ENCODE data around the gene MEGF6.
"Not testable (repeated sequence)": the region's sequence is repeated elsewhere in the genome, so short reads cannot be mapped to it uniquely, and the experiment has no call there.

The MEGF6 gene

GRCh38 chr1:3593745-3594144, 17.6 kb downstream of the MEGF6 start:
- DNase-seq = no peak

GRCh38 chr1:3593334-3593733, 18.0 kb downstream of the MEGF6 start:
- no peak for DNase-seq

GRCh38 chr1:3590951-3591865, 20.1 kb downstream of the MEGF6 start:
- DNase-seq = no peak

GRCh38 chr1:3590139-3590763, 21.1 kb downstream of the MEGF6 start:
- DNase-seq = no peak

GRCh38 chr1:3588395-3588794, 22.9 kb downstream of the MEGF6 start:
- DNase-seq = no peak

GRCh38 chr1:3586986-3587759, 24.1 kb downstream of the MEGF6 start:
- DNase-seq = no peak

- DNase-seq = no peak
Measured at GRCh38 chr1:3585940-3586568, 25.3 kb downstream of the MEGF6 start.

- DNase-seq = not testable (repeated sequence)
Measured at GRCh38 chr1:3585353-3585868, 25.9 kb downstream of the MEGF6 start.

GRCh38 chr1:3584915-3585314, 26.4 kb downstream of the MEGF6 start:
- DNase-seq = peak in 1 of 5 experiments; percentile 13

GRCh38 chr1:3583751-3584150, 27.6 kb downstream of the MEGF6 start:
- not testable (repeated sequence) for DNase-seq

GRCh38 chr1:3581296-3582036, 29.8 kb downstream of the MEGF6 start:
- no peak for DNase-seq

GRCh38 chr1:3580231-3580630, 31.1 kb downstream of the MEGF6 start:
- DNase-seq = no peak

GRCh38 chr1:3579626-3580025, 31.7 kb downstream of the MEGF6 start:
- no peak for DNase-seq

GRCh38 chr1:3578906-3579305, 32.4 kb downstream of the MEGF6 start:
- DNase-seq = no peak

GRCh38 chr1:3578433-3578805, 32.9 kb downstream of the MEGF6 start:
- DNase-seq = no peak

- DNase-seq = no peak
Measured at GRCh38 chr1:3577711-3578432, 33.4 kb downstream of the MEGF6 start.

- DNase-seq = no peak
Measured at GRCh38 chr1:3577300-3577699, 34.0 kb downstream of the MEGF6 start.

GRCh38 chr1:3575993-3576392, 35.3 kb downstream of the MEGF6 start:
- DNase-seq = no peak

- DNase-seq = not testable (repeated sequence)
Measured at GRCh38 chr1:3575515-3575914, 35.8 kb downstream of the MEGF6 start.

GRCh38 chr1:3573500-3573899, 37.8 kb downstream of the MEGF6 start:
- no peak for DNase-seq

- DNase-seq = not testable (repeated sequence)
Measured at GRCh38 chr1:3572638-3573037, 38.7 kb downstream of the MEGF6 start.

Data from T-helper 2 cell (primary cell).